RWPE1 (cell line): ENCODE results near the gene CXADR.

Experiments
- CTCF ChIA-PET: fragments of 350-600 bp; sonication (Branson Sonifier 250); formaldehyde crosslinking; extraction: SDS; loops from one replicate; lab custom pipeline; 2021; lab: Yijun Ruan, JAX
- POLR2A ChIA-PET: fragments of 400-600 bp; formaldehyde crosslinking; extraction: SDS; loops from one replicate; lab custom pipeline; 2020; ENCODE audit warnings: antibody characterized with exemption; ENCODE audit not compliant: low non-redundant PET; lab: Yijun Ruan, JAX
- DNase-seq: peaks from one replicate; pipeline ENCODE4 v3.0.0; 2012; ENCODE audit warnings: low spot score
- H3K27ac ChIP-seq: fragments of 450-650 bp; 2 replicates; pipeline ENCODE4 v1.5.1; 2017
- TF ChIP-seq, protein P1 (sequence below): fragments of 450-650 bp; conservative IDR thresholded peaks from 2 replicates; pipeline ENCODE4 v1.5.1; 2017; ENCODE audit warnings: low read depth, mild to moderate bottlenecking

CXADR gene

DNA sequence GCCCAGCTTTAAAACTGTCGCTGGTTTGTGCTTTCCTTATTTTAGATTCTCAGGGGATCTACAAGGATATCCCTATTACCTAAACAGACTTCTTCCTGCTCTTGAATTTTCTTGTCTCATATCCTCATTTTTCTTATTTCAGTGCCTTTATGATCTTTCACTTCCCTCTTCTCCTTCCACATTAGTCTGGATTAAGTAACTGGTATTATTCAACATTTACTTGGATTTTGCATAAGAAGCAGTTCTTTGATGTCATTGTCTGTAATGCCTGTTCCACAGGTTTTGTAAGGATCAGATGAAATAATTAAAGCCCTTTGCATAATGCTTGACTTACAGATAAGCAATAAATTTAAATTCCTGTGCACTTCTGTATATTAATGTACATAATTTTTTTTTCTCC lies 26.5 kb downstream of the CXADR start:
- no peak overlapping the region for H3K27ac ChIP-seq
- TF ChIP-seq, protein P1, sequence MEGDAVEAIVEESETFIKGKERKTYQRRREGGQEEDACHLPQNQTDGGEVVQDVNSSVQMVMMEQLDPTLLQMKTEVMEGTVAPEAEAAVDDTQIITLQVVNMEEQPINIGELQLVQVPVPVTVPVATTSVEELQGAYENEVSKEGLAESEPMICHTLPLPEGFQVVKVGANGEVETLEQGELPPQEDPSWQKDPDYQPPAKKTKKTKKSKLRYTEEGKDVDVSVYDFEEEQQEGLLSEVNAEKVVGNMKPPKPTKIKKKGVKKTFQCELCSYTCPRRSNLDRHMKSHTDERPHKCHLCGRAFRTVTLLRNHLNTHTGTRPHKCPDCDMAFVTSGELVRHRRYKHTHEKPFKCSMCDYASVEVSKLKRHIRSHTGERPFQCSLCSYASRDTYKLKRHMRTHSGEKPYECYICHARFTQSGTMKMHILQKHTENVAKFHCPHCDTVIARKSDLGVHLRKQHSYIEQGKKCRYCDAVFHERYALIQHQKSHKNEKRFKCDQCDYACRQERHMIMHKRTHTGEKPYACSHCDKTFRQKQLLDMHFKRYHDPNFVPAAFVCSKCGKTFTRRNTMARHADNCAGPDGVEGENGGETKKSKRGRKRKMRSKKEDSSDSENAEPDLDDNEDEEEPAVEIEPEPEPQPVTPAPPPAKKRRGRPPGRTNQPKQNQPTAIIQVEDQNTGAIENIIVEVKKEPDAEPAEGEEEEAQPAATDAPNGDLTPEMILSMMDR = no peak
- no peak for DNase-seq
- ChIA-PET CTCF (no interaction called here), POLR2A (no interaction called here)

DNA sequence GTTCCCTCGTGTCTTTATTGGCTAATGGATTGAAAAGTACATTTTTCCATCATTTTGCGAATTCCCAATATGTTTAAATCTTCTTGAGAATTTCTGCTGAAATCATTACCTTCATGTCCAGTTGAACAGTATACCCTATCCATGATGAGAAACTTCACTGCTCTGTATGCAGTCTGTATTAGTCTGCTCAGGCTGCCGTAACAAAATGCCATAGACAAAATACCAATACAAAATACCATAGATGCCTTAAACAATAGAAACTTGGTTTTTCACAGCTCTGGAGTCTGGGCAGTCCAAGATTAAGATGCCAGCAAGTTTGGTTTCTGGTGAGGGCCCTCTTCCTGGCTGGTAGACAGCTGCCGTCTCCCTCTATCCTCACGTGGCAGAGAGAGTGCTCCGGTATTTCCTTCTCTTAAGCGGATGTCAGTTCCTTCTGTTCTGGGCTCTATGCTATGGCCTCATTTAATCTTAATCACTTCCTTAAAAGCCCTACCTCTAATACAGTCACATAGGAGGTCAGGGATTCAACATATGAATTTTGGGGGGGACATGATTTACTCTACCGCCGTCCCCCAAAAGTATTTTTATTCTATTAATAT lies 27.0 kb downstream of the CXADR start:
- CTCF ChIA-PET = no interaction called here
- TF ChIP-seq, protein P1 = no peak
- POLR2A ChIA-PET = no interaction called here
- no peak overlapping the region for H3K27ac ChIP-seq
- DNase-seq = no peak

DNA sequence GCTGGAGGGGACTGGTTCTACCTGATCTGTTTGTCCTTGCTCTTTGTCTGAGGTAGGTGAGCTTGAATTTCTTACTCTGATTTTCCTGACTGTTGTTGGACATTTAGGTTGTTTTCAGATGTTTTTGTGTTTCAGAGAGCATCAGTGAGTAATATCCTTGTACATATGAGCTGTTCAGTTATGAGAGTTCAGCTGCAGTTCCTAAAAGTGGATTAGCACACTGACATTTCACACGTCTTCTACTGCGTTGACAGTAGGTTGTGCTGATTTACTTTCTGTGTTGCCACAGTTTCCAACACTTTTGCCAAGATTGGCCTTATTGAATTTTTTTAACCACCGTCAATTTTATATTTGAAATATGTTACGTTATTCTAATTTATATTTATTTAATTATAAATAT lies 27.7 kb downstream of the CXADR start:
- TF ChIP-seq, protein P1 = no peak
- ChIA-PET CTCF (no interaction called here), POLR2A (no interaction called here)
- DNase-seq = no peak
- H3K27ac ChIP-seq = no peak overlapping the region

DNA sequence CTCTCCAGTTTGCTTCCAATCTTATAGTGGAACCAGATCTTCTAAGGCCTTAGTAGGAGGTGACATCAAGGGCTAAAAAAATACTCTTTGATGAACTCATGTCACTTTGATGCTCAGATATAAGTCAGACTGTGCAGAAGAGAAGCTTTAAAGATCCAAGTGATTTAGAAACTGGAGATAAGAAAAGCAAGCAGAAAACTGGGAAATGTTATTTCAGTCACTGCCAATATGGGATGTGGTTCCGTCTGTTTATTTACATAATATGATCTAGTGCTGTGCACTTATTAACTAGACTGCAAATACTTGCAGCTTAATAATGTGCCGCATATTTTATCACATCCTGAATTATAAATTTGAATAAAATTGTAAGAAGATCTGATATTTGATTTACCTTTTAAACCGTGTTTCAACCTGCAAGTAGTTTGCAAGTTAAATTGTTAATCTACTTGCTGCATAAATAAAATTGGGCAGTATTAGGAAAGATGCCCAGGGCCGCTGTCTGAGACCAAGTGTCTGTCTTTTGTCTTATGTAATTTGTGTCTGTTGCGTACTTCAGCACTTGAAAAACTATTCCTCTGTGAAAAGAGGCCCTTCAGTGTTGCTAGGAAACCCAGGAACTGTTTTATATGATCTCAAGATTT lies 29.6 kb downstream of the CXADR start:
- H3K27ac ChIP-seq = no peak overlapping the region
- TF ChIP-seq, protein P1 = no peak
- ChIA-PET POLR2A (no interaction called here), CTCF (interaction anchor here (0.8 to 1.1 kb wide), 2 partner anchors 14 to 156 kb away, joined by 4 to 7 read pairs; no protein-coding TSS in a partner anchor)
- DNase-seq = no peak

DNA sequence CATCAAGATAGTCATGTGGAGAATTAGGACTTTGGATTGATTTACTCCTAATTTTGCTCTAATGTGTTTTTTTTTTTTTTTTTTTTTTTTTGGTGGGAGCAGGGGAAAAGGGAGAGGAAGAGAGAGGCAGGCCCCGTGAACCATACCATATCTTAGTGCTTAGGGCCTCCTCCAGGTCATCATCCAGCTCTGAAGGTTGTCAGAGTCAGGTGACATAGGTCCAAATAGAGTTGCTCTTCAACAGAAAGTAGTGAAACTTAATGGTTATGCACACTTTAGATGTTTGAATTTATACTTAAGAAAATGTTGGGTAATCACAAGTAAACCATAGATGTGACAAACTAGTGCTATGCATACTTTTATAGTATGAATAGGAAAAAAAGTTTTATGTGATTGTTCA lies 32.2 kb downstream of the CXADR start:
- no peak for DNase-seq
- H3K27ac ChIP-seq = no peak overlapping the region
- ChIA-PET POLR2A (no interaction called here), CTCF (interaction anchor here (0.7 to 1.1 kb wide), 3 partner anchors 10 to 70 kb away, joined by 3 to 6 read pairs (median 3); no protein-coding TSS in a partner anchor)
- TF ChIP-seq, protein P1 = no peak

DNA sequence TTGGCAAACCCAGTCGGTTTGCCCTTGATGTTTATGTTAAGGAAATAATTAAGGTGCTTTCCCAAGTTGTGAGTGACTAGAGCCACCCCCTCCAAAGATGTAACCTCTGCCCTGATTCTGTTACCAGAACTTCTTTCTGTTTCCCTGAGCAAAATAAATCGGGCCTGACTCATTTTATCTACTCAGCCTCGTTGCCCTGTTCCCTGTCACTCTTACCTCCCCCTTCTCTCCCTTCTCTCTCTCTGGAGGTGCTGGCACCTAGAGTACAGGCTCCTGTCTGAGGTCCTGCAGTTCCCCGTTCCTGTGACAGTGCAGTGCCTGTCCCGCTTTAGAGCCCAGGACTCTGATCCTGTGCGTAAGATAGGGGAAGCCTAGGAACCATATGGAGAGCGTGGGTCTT lies 35.4 kb downstream of the CXADR start:
- CTCF ChIA-PET = interaction anchor here (0.6 kb wide), 1 partner anchor 86 kb away, joined by 4 read pairs; no protein-coding TSS in a partner anchor
- TF ChIP-seq, protein P1 = no peak
- DNase-seq = no peak
- POLR2A ChIA-PET = no interaction called here
- no peak overlapping the region for H3K27ac ChIP-seq
